OCI-LY1 (cell line): ENCODE results near the gene PDLIM5.

ENCODE experiments used
- H2AFZ ChIP-seq: fragments of 200-600 bp; sonication (generic), shearing (Covaris generic); 2 replicates; pipeline ENCODE4 v1.6.0; 2014; ENCODE audit warnings: antibody characterized with exemption, mild to moderate bottlenecking, low read length
- H3F3A ChIP-seq: fragments of 200-600 bp; sonication (generic), shearing (Covaris generic); 2 replicates; pipeline ENCODE4 v1.6.0; 2014; ENCODE audit warnings: mild to moderate bottlenecking, antibody characterized with exemption, low read length, moderate library complexity; ENCODE audit not compliant: insufficient read depth
- H3K27ac ChIP-seq: fragments of 200-600 bp; sonication (generic); 2 replicates; pipeline ENCODE4 v1.5.1; 2014; ENCODE audit warnings: low read length, mixed run types, mild to moderate bottlenecking, low read depth; ENCODE audit not compliant: poor library complexity, severe bottlenecking
- H3K27me3 ChIP-seq: fragments of 200-600 bp; sonication (generic); 2 replicates; pipeline ENCODE4 v1.6.0; 2014; ENCODE audit warnings: antibody characterized with exemption, mild to moderate bottlenecking, low read length, moderate library complexity; ENCODE audit not compliant: insufficient read depth
- H3K36me3 ChIP-seq: fragments of 200-600 bp; sonication (generic); 2 replicates; pipeline ENCODE4 v1.6.1; 2014; ENCODE audit warnings: mild to moderate bottlenecking, antibody characterized with exemption, low read length, moderate library complexity, mixed read lengths; ENCODE audit not compliant: insufficient read depth
- H3K4me1 ChIP-seq: fragments of 200-600 bp; sonication (generic); 2 replicates; pipeline ENCODE4 v1.5.1; 2014; ENCODE audit warnings: mild to moderate bottlenecking, low read length, moderate library complexity; ENCODE audit not compliant: insufficient read depth, severe bottlenecking
- H3K4me2 ChIP-seq: fragments of 200-600 bp; sonication (generic), shearing (Covaris generic); 2 replicates; pipeline ENCODE4 v1.6.1; 2014; ENCODE audit warnings: low read length
- H3K4me3 ChIP-seq: fragments of 200-600 bp; sonication (generic); 2 replicates; pipeline ENCODE4 v1.5.1; 2014; ENCODE audit warnings: low read length, low read depth, mild to moderate bottlenecking, mixed read lengths; ENCODE audit not compliant: poor library complexity, severe bottlenecking
- H3K79me2 ChIP-seq: fragments of 200-600 bp; shearing (Covaris generic); 2 replicates; pipeline ENCODE4 v1.6.1; 2016; ENCODE audit warnings: mixed run types, low read length, mixed read lengths; ENCODE audit not compliant: insufficient read depth
- H3K9ac ChIP-seq: fragments of 200-600 bp; sonication (generic), shearing (Covaris generic); 2 replicates; pipeline ENCODE4 v1.6.1; 2014; ENCODE audit warnings: mild to moderate bottlenecking, low read length, mixed read lengths
- H3K9me2 ChIP-seq: fragments of 200-600 bp; sonication (generic), shearing (Covaris generic); 2 replicates; pipeline ENCODE4 v1.6.1; 2014; ENCODE audit warnings: low read depth, mild to moderate bottlenecking, low read length, mixed read lengths
- H3K9me3 ChIP-seq: fragments of 200-600 bp; shearing (Covaris generic); 2 replicates; pipeline ENCODE4 v1.6.1; 2014; ENCODE audit warnings: low read length, mixed read lengths
- H4K20me1 ChIP-seq: fragments of 200-600 bp; sonication (generic), shearing (Covaris generic); 2 replicates; pipeline ENCODE4 v1.6.0; 2016; ENCODE audit warnings: mild to moderate bottlenecking, low read length; ENCODE audit not compliant: insufficient read depth
- EZH2 ChIP-seq: fragments of 200-600 bp; sonication (generic), shearing (Covaris generic); IDR thresholded peaks from 2 replicates; pipeline ENCODE4 v1.8.0; 2017; ENCODE audit warnings: borderline replicate concordance, mixed run types, mild to moderate bottlenecking, antibody characterized with exemption, low read length, moderate library complexity, mixed read lengths
- TF ChIP-seq, protein P1 (sequence below): fragments of 200-600 bp; sonication (generic), shearing (Covaris generic); IDR thresholded peaks from 2 replicates; pipeline ENCODE4 v1.5.1; 2017; ENCODE audit warnings: mild to moderate bottlenecking, antibody characterized with exemption, low read length, moderate library complexity, mixed read lengths

PDLIM5 gene

DNA sequence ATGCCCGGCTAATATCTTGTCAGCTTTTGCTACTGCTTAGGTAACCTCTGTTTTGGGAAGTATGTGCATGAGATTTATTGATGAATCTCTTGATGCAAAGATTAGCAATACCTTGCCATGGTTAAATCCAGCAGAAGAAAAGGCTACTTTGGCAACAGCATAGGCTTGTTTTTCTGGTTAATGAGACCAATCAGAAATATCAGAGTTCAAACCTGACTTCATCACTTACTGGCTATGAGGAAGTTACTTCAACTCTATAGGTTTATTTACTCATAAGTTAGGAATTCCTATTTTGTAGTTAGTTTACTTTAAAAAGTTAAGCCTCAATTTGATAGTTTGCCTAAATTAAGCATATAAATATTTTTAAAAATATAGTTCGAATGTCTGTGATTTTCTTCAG lies 93.1 kb downstream of the PDLIM5 start:
- H3F3A ChIP-seq, result no peaks in the 10 kb centered on the region
- H3K9me3 ChIP-seq, result no peaks in the 10 kb centered on the region
- no peak overlapping the region for H3K27ac ChIP-seq
- no peaks in the 10 kb centered on the region for H4K20me1 ChIP-seq
- H3K9me2 ChIP-seq, result no peaks in the 10 kb centered on the region
- no peak overlapping the region for H3K9ac ChIP-seq
- no peak for TF ChIP-seq EZH2
- TF ChIP-seq, protein P1, sequence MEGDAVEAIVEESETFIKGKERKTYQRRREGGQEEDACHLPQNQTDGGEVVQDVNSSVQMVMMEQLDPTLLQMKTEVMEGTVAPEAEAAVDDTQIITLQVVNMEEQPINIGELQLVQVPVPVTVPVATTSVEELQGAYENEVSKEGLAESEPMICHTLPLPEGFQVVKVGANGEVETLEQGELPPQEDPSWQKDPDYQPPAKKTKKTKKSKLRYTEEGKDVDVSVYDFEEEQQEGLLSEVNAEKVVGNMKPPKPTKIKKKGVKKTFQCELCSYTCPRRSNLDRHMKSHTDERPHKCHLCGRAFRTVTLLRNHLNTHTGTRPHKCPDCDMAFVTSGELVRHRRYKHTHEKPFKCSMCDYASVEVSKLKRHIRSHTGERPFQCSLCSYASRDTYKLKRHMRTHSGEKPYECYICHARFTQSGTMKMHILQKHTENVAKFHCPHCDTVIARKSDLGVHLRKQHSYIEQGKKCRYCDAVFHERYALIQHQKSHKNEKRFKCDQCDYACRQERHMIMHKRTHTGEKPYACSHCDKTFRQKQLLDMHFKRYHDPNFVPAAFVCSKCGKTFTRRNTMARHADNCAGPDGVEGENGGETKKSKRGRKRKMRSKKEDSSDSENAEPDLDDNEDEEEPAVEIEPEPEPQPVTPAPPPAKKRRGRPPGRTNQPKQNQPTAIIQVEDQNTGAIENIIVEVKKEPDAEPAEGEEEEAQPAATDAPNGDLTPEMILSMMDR, result no peak
- H3K4me1 ChIP-seq, result peaks cover 4% of the 10 kb centered on the region
- H3K36me3 ChIP-seq, result no peaks in the 10 kb centered on the region
- no peak overlapping the region for H3K4me3 ChIP-seq
- no peaks in the 10 kb centered on the region for H3K27me3 ChIP-seq
- H3K4me2 ChIP-seq, result no peak overlapping the region
- no peaks in the 10 kb centered on the region for H3K79me2 ChIP-seq
- no peak overlapping the region for H2AFZ ChIP-seq

DNA sequence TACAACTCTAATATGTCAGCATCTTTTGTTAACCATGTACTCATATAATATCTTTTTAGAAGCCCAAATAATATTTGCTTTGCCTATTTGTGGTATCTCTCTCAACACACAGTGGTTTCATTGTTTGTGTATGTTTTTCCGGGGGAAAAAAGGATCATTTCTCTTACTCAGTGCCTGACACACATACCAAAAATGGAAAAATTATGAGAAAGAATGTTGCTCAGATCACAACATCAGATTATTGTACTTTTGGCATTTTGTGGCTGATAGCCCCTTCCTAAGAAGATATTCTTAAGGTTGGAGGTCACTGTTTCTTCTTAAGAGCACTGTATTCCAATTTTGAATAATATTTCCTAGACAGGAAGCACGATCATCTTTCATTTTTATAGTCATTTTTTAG lies 93.6 kb downstream of the PDLIM5 start:
- Histone ChIP-seq H3K79me2 (no peaks in the 10 kb centered on the region), H3K4me1 (peaks cover 4% of the 10 kb centered on the region)

DNA sequence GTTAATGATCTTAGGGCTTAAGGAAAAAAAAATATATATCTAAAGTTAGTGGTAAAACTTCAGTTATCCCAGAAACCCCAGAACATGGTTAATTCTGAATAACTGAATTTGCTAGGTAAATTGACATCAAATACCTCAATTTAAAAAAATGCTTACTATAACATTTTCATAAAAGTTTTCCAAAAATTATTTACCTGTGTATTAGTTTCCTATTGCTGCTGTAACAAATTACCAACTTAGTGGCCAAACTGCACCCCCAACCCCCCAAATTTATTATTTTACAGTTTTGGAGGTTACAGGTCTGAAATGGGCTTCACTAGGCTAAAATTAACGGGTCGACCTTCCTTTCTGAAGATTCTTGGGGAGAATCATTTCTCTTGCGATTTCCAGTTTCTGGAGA lies 95.2 kb downstream of the PDLIM5 start:
- Histone ChIP-seq H2AFZ (no peak overlapping the region), H3K9me2 (no peaks in the 10 kb centered on the region), H3K79me2 (no peaks in the 10 kb centered on the region), H3F3A (no peaks in the 10 kb centered on the region), H3K4me1 (no peaks in the 10 kb centered on the region), H3K4me2 (no peak overlapping the region), H3K36me3 (no peaks in the 10 kb centered on the region), H4K20me1 (no peaks in the 10 kb centered on the region), H3K27me3 (no peaks in the 10 kb centered on the region), H3K9ac (no peak overlapping the region), H3K4me3 (no peak overlapping the region), H3K9me3 (no peaks in the 10 kb centered on the region), H3K27ac (no peak overlapping the region)
- TF ChIP-seq, protein P1, result no peak
- TF ChIP-seq EZH2, result no peak

More for the DNA sequence above, 93.6 kb downstream of the PDLIM5 start:
- Histone ChIP-seq H3K9me2 (no peaks in the 10 kb centered on the region), H4K20me1 (no peaks in the 10 kb centered on the region), H3K36me3 (no peaks in the 10 kb centered on the region), H3K4me2 (no peak overlapping the region), H3K27me3 (no peaks in the 10 kb centered on the region), H2AFZ (no peak overlapping the region), H3K9ac (no peak overlapping the region), H3K4me3 (no peak overlapping the region), H3K27ac (no peak overlapping the region), H3K9me3 (no peaks in the 10 kb centered on the region), H3F3A (no peaks in the 10 kb centered on the region)
- TF ChIP-seq EZH2, result no peak
- TF ChIP-seq, protein P1, result no peak
